HL-60 (cell line): Measurements from ENCODE around the gene DISP3.

ENCODE experiments used
- DNase-seq, 2 experiments: peaks; one replicate each; pipeline ENCODE4 v3.0.0-alpha.2; 2010 to 2020; ENCODE audit warnings: low read depth in 1 of 2, low spot score in 1 of 2
- H3K27ac ChIP-seq: fragments of 250-450 bp; sonication (Bioruptor Pico); replicated peaks from 2 replicates; pipeline ENCODE4 v1.5.1; 2020; ENCODE audit warnings: mild to moderate bottlenecking, moderate library complexity
- H3K27me3 ChIP-seq: fragments of 250-450 bp; sonication (Bioruptor Pico); 2 replicates; pipeline ENCODE4 v1.5.1; 2021; ENCODE audit warnings: mild to moderate bottlenecking, moderate library complexity; ENCODE audit not compliant: insufficient read depth, poor library complexity, severe bottlenecking
- H3K4me3 ChIP-seq: replicated peaks from 2 replicates; pipeline ENCODE4 v1.5.1; 2011; ENCODE audit warnings: mild to moderate bottlenecking, control low read depth, low read length; ENCODE audit not compliant: insufficient read depth
- CTCF ChIP-seq: IDR thresholded peaks from one replicate; pipeline ENCODE4 v1.5.1; 2011; ENCODE audit warnings: low read length, control low read depth, inconsistent platforms; ENCODE audit not compliant: insufficient read depth
- GABPA ChIP-seq: IDR thresholded peaks from 2 replicates; pipeline ENCODE4 v1.6.1; 2012; ENCODE audit warnings: low read depth
- POLR2AphosphoS5 ChIP-seq: IDR thresholded peaks from 2 replicates; pipeline ENCODE4 v1.6.1; 2012; ENCODE audit warnings: low read depth
- REST ChIP-seq: IDR thresholded peaks from 2 replicates; pipeline ENCODE4 v1.6.1; 2012; ENCODE audit warnings: low read depth; ENCODE audit not compliant: insufficient replicate concordance
- SPI1 ChIP-seq: IDR thresholded peaks from 2 replicates; pipeline ENCODE4 v1.6.1; 2012; ENCODE audit warnings: low read depth, mild to moderate bottlenecking, borderline replicate concordance

Gene DISP3

GRCh38 chr1:11520531-11521233 lies 41.7 kb downstream of the DISP3 start:
- DNase-seq, result no peak
- Histone ChIP-seq H3K27me3 (no peaks in the 10 kb centered on the region), H3K27ac (no peak overlapping the region)

GRCh38 chr1:11521582-11522399 lies 42.8 kb downstream of the DISP3 start:
- no peak overlapping the region for H3K27ac ChIP-seq
- no peak for TF ChIP-seq POLR2AphosphoS5
- no peak for TF ChIP-seq GABPA
- no peak for TF ChIP-seq SPI1
- no peak for TF ChIP-seq REST
- TF ChIP-seq CTCF, result no peak
- no peak for DNase-seq
- no peak overlapping the region for H3K4me3 ChIP-seq
- no peaks in the 10 kb centered on the region for H3K27me3 ChIP-seq

More at GRCh38 chr1:11520531-11521233, 41.7 kb downstream of the DISP3 start:
- TF ChIP-seq REST, result no peak
- TF ChIP-seq POLR2AphosphoS5, result no peak
- TF ChIP-seq SPI1, result no peak
- TF ChIP-seq CTCF, result no peak
- TF ChIP-seq GABPA, result no peak
- no peak overlapping the region for H3K4me3 ChIP-seq

GRCh38 chr1:11522400-11523235 lies 43.7 kb downstream of the DISP3 start:
- H3K4me3 ChIP-seq, result no peak overlapping the region
- no peaks in the 10 kb centered on the region for H3K27me3 ChIP-seq
- H3K27ac ChIP-seq, result no peak overlapping the region
- TF ChIP-seq REST (no peak), POLR2AphosphoS5 (no peak), CTCF (no peak), GABPA (no peak)
- no peak for DNase-seq
